Left ventricle myocardium inferior (tissue), 1 donor: ENCODE data around the gene CAV2. TPM values are rescaled to one million over a fixed set of nuclear protein-coding genes. Genes with fewer than 3 reads are reported as not detected.
A peak's percentile ranks its signal among the peaks of the same experiment; 100 is the strongest.

Source experiments
- DNase-seq: peaks from one replicate; pipeline ENCODE4 v3.0.0-alpha.2; 2020
- H3K27ac ChIP-seq: fragments of 200-600 bp; replicated peaks from 2 replicates; pipeline ENCODE4 v1.8.0; 2021
- H3K27me3 ChIP-seq: fragments of 200-600 bp; 2 replicates; pipeline ENCODE4 v1.8.0; 2021; ENCODE audit warnings: low read depth
- H3K36me3 ChIP-seq: fragments of 200-600 bp; 2 replicates; pipeline ENCODE4 v1.8.0; 2021
- H3K4me1 ChIP-seq: fragments of 200-600 bp; 2 replicates; pipeline ENCODE4 v1.8.0; 2021
- H3K4me3 ChIP-seq: fragments of 200-600 bp; 2 replicates; pipeline ENCODE4 v1.8.0; 2021; ENCODE audit warnings: mild to moderate bottlenecking, moderate library complexity
- H3K9me3 ChIP-seq: fragments of 200-600 bp; replicated peaks from 2 replicates; pipeline ENCODE4 v1.8.0; 2021
- intact Hi-C: fragments of 100-400 bp; cut with micrococcal nuclease; formaldehyde crosslinking; loops from one replicate; pipeline ENCODE4 v1.11.0; 2022
- total RNA-seq: library from RNA; stranded (reverse); fragmentation: NEBNext Ultra II Directional; extraction: Animal tissue kit (Norgen Biotek cat#: 25700); gene quantifications from one replicate; pipeline ENCODE4 v1.2.1, GENCODE V29; 2021
- TF ChIP-seq, protein P1 (sequence below): fragments of 200-600 bp; IDR thresholded peaks from 2 replicates; pipeline ENCODE4 v1.8.0; 2021; ENCODE audit warnings: antibody characterized with exemption, mild to moderate bottlenecking, borderline replicate concordance
- donor health status: DM: no; HTN: yes; CAD: no; lungs with severe emphysema.

Gene CAV2
- total RNA-seq, 1 donor from 2014 or later, result 196 TPM

DNA sequence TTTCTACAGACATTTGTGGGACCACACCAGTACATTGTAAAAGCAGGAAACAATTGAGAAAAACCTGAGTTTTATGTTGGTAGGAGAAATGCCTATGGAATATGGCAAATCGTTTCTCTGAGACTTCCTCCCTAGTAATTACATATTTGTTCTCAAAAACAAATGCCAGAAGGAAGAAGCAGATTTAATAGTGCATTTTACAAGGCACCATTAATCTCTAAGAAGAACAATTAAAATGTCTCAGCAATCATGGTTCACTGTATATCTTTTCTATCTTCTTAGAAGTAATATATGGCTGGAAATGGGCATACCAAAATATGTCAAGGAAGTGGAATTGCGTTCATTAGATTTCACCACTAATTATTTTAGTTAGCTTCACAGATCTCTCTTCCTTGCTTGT is 38.6 kb downstream of the CAV2 start:
- intact Hi-C loops, result no loop called here
- TF ChIP-seq, protein P1, sequence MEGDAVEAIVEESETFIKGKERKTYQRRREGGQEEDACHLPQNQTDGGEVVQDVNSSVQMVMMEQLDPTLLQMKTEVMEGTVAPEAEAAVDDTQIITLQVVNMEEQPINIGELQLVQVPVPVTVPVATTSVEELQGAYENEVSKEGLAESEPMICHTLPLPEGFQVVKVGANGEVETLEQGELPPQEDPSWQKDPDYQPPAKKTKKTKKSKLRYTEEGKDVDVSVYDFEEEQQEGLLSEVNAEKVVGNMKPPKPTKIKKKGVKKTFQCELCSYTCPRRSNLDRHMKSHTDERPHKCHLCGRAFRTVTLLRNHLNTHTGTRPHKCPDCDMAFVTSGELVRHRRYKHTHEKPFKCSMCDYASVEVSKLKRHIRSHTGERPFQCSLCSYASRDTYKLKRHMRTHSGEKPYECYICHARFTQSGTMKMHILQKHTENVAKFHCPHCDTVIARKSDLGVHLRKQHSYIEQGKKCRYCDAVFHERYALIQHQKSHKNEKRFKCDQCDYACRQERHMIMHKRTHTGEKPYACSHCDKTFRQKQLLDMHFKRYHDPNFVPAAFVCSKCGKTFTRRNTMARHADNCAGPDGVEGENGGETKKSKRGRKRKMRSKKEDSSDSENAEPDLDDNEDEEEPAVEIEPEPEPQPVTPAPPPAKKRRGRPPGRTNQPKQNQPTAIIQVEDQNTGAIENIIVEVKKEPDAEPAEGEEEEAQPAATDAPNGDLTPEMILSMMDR, result no peak
- DNase-seq, result no peak
- Histone ChIP-seq H3K27ac (peak overlapping the region; percentile 84), H3K4me1 (peaks cover 97% of the 10 kb centered on the region), H3K27me3 (no peaks in the 10 kb centered on the region), H3K9me3 (no peaks in the 10 kb centered on the region), H3K4me3 (no peak overlapping the region), H3K36me3 (peaks cover 51% of the 10 kb centered on the region)

DNA sequence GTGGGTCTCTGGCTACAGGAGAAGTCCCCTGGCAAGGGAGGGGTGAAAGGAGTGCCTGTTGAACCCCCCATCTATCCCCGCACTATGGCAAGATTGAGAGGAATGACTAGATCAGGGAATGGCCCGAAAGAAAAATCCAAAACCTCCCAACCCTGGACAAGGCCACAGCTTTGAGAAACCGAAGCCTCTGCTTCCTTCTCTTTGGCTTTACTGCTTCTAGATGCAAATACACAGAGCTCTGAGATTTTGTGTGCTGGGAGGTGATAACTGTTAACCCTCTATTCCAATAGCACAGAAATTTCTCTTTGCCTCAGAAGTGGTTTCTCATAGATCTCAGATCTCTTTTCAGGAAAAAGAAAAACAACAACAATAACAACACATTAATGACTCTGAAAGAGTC is 40.3 kb downstream of the CAV2 start:
- Histone ChIP-seq H3K27ac (peak overlapping the region; percentile 84), H3K9me3 (no peaks in the 10 kb centered on the region), H3K4me1 (peaks cover 98% of the 10 kb centered on the region), H3K27me3 (no peaks in the 10 kb centered on the region), H3K36me3 (peaks cover 46% of the 10 kb centered on the region), H3K4me3 (no peak overlapping the region)
- TF ChIP-seq, protein P1, result no peak
- no peak for DNase-seq
- intact Hi-C loops, result no loop called here

DNA sequence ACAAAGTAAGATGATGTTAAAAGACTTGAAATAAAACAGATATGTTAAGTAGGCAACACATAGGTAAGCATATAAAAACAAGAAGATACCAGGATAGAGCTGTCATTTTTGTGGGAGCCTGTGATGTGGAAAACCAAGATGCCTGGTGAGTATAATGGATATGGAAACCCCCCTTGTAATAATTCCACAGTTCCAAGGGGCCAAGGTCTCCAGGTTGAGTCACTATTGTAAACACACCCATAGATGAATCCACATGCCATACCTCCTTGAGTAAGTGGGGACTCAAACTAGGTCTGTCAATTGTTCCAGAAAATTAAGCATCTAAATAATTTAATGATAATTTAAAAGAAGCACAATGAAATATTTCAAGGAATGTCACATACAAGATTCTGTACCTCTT is 41.2 kb downstream of the CAV2 start:
- Histone ChIP-seq H3K36me3 (peaks cover 38% of the 10 kb centered on the region), H3K9me3 (no peaks in the 10 kb centered on the region), H3K4me1 (peaks cover 98% of the 10 kb centered on the region), H3K27ac (peak overlapping the region; percentile 84), H3K27me3 (no peaks in the 10 kb centered on the region), H3K4me3 (no peak overlapping the region)
- TF ChIP-seq, protein P1, result no peak
- intact Hi-C loops, result no loop called here
- DNase-seq, result no peak

DNA sequence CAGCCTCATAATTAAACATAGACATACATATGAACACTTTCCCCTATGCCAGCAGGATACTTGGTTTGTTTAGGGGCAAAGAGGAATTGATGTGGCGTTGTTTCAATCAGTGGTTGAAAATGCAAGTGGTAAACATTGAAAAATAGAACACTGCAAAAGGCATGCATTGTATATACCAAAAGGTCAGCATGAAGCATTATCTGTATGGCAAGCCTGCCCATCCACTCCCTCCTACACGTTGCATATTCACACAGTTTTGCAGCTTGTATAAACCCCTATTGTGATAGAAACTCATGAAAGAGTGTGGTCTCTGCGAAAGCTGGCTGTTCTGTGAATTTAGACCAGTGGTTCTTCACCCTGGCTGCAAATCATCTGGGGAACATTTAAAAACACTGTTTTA is 42.4 kb downstream of the CAV2 start:
- TF ChIP-seq, protein P1, result no peak
- DNase-seq, result no peak
- no peaks in the 10 kb centered on the region for H3K27me3 ChIP-seq
- H3K4me3 ChIP-seq, result no peak overlapping the region
- H3K36me3 ChIP-seq, result peaks cover 32% of the 10 kb centered on the region
- peaks cover 100% of the 10 kb centered on the region for H3K4me1 ChIP-seq
- H3K27ac ChIP-seq, result peak overlapping the region; percentile 84
- H3K9me3 ChIP-seq, result no peaks in the 10 kb centered on the region
- intact Hi-C loops, result no loop called here

DNA sequence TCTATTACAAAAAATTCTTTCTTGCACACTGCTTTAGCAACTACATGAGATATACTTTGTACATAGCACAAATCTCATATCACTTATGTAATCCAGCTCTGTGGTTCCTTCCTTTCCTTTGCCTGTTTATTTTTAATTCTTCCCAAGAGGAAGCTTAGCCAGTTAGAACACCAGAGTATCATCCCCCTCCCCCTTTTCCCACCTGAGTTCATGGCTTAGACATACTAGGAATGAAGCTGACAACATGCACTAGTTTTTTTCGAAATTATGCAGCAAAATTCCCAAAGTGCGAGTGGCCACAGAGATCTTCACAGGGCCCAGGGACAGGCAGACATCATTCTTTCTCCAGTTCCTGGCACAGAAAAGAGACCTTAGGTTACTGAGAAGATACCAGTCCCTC is 43.1 kb downstream of the CAV2 start:
- Histone ChIP-seq H3K27ac (peak overlapping the region; percentile 84), H3K27me3 (no peaks in the 10 kb centered on the region), H3K9me3 (no peaks in the 10 kb centered on the region), H3K4me3 (no peak overlapping the region), H3K4me1 (peaks cover 100% of the 10 kb centered on the region), H3K36me3 (peaks cover 32% of the 10 kb centered on the region)
- no peak for DNase-seq
- intact Hi-C loops, result no loop called here
- TF ChIP-seq, protein P1, result no peak

DNA sequence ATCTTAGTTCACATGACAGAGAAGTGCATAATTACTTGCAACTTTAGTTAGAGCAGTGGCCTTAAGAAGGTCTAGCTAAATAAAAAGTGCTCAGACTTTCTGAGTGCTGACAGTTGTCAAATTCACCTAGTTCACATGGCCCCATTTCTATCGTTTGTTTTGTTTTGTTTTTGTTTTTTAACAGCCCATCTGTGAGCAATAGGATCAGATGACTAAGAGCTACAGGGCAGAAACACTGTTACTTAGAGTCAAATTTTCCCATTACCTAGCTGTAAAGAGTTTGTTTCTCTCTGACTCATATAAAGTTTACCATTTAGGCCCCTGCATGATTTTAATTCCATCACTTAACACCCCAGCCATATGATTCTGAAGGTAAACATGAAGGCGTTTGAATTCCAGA is 44.1 kb downstream of the CAV2 start:
- Histone ChIP-seq H3K4me1 (peaks cover 100% of the 10 kb centered on the region), H3K9me3 (no peaks in the 10 kb centered on the region), H3K36me3 (peaks cover 30% of the 10 kb centered on the region), H3K27me3 (no peaks in the 10 kb centered on the region), H3K4me3 (no peak overlapping the region), H3K27ac (peak overlapping the region; percentile 84)
- TF ChIP-seq, protein P1, result no peak
- intact Hi-C loops, result no loop called here
- no peak for DNase-seq
